ENCODE results near the gene VPS16.

DNA sequence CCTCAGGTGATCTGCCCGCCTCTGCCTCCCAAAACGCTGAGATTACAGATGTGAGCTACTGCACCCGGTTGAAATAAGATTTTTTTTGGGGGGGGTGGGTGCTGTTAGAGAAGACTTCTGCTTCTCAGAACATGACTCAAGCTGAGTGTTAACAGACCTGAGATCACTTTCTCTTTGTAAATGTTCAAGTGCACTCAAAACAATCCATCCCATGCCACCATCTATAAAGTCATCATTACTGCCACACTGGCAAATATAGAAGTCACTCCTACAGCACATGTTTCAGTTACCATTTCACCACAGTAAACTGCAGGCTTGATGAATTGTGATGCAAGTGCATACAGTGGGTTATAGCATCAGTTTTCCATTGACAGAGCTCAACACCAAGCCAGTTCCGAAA lies 9.0 kb downstream of the VPS16 start:
- TF ChIP-seq ARNTL (CRISPR knock-in tag; IDR thresholded peaks at IDR 0.05; ENCODE audit: borderline replicate concordance, low read depth) (no peak), CREB5 (CRISPR knock-in tag; IDR thresholded peaks at IDR 0.05; ENCODE audit: low read depth) (no peak), PPARA (CRISPR knock-in tag; IDR thresholded peaks at IDR 0.05; ENCODE audit: borderline replicate concordance) (no peak), ZNF8 (CRISPR knock-in tag; IDR thresholded peaks at IDR 0.05) (no peak), CSDC2 (CRISPR knock-in tag; IDR thresholded peaks at IDR 0.05) (no peak), ZFP3 (CRISPR knock-in tag; IDR thresholded peaks at IDR 0.05) (no peak), RARB (CRISPR knock-in tag; IDR thresholded peaks at IDR 0.05) (no peak), PATZ1 (CRISPR knock-in tag; IDR thresholded peaks at IDR 0.05; ENCODE audit: borderline replicate concordance) (no peak), ZNF565 (CRISPR knock-in tag; conservative IDR thresholded peaks at IDR 0.05; ENCODE audit: low read depth) (no peak), TCF4 (CRISPR knock-in tag; IDR thresholded peaks at IDR 0.05; ENCODE audit: borderline replicate concordance) (no peak), OSR1 (CRISPR knock-in tag; IDR thresholded peaks at IDR 0.05) (no peak), ESRRG (CRISPR knock-in tag; IDR thresholded peaks at IDR 0.05) (no peak)
- TF ChIP-seq, protein P1, sequence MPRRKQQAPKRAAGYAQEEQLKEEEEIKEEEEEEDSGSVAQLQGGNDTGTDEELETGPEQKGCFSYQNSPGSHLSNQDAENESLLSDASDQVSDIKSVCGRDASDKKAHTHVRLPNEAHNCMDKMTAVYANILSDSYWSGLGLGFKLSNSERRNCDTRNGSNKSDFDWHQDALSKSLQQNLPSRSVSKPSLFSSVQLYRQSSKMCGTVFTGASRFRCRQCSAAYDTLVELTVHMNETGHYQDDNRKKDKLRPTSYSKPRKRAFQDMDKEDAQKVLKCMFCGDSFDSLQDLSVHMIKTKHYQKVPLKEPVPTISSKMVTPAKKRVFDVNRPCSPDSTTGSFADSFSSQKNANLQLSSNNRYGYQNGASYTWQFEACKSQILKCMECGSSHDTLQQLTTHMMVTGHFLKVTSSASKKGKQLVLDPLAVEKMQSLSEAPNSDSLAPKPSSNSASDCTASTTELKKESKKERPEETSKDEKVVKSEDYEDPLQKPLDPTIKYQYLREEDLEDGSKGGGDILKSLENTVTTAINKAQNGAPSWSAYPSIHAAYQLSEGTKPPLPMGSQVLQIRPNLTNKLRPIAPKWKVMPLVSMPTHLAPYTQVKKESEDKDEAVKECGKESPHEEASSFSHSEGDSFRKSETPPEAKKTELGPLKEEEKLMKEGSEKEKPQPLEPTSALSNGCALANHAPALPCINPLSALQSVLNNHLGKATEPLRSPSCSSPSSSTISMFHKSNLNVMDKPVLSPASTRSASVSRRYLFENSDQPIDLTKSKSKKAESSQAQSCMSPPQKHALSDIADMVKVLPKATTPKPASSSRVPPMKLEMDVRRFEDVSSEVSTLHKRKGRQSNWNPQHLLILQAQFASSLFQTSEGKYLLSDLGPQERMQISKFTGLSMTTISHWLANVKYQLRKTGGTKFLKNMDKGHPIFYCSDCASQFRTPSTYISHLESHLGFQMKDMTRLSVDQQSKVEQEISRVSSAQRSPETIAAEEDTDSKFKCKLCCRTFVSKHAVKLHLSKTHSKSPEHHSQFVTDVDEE (CRISPR knock-in tag; IDR thresholded peaks at IDR 0.05), result no peak

Data from SK-N-SH treated with all-trans-retinoic acid at 6 μM for 48 hours (cell line).